Heart right ventricle (tissue), 16 donors: ENCODE results near the gene OXGR1. TPM values are rescaled to one million over a fixed set of nuclear protein-coding genes. Genes with fewer than 3 reads are reported as not detected.

Source experiments
- ATAC-seq, 8 donors: fragments of 200-7000 bp; cut with Tn5 transposase; one replicate each; pipeline ENCODE4 v1.9.1; 2020; ENCODE audit warnings: mild to moderate bottlenecking in 8 of 8, moderate library complexity in 8 of 8, moderate number of reproducible peaks in 1 of 8
- DNase-seq, 2 donors: peaks; one replicate each; pipeline ENCODE4 v3.0.0-alpha.2; 2020
- H3K27ac ChIP-seq, 10 donors: fragments of 200-600 bp; sonication (generic) in 2 of 10; one replicate each; pipeline versions ENCODE4 v1.5.0 to v1.8.0; 2020 to 2022; ENCODE audit warnings: mild to moderate bottlenecking in 3 of 10
- H3K27me3 ChIP-seq, 7 donors: fragments of 200-600 bp; one replicate each; pipeline ENCODE4 v1.8.0; 2021 to 2022; ENCODE audit warnings: mild to moderate bottlenecking in 2 of 7
- H3K36me3 ChIP-seq, 9 donors: fragments of 200-600 bp; sonication (generic) in 1 of 9; one replicate each; pipeline versions ENCODE4 v1.5.0 to v1.8.0; 2020 to 2022; ENCODE audit warnings: mild to moderate bottlenecking in 2 of 9
- H3K4me1 ChIP-seq, 9 donors: fragments of 200-600 bp; sonication (generic) in 1 of 9; one replicate each; pipeline versions ENCODE4 v1.5.0 to v1.8.0; 2020 to 2022; ENCODE audit warnings: mild to moderate bottlenecking in 4 of 9
- H3K4me3 ChIP-seq, 10 donors: fragments of 200-600 bp; sonication (generic) in 2 of 10; one replicate each; pipeline versions ENCODE4 v1.5.0 to v1.8.0; 2020 to 2022; ENCODE audit warnings: mild to moderate bottlenecking in 7 of 10, moderate library complexity in 2 of 10
- H3K9me3 ChIP-seq, 11 donors: fragments of 200-600 bp in 10 of 11; sonication (generic) in 2 of 11; one replicate each; pipeline versions ENCODE4 v1.5.0 to v1.8.0; 2013 to 2022; ENCODE audit warnings: mild to moderate bottlenecking in 2 of 11, control low read depth in 1 of 11, moderate library complexity in 1 of 11
- WGBS, 2 donors: extraction: QIAGEN DNeasy Blood & Tissue Kit; methylation state at CpG; one replicate each; pipeline ENCODE4 v1.1.7; 2013; ENCODE audit warnings: inconsistent platforms in 1 of 2; 5-methylcytosine and 5-hydroxymethylcytosine counted together
- intact Hi-C, 10 donors: fragments of 100-400 bp; cut with DNase I; formaldehyde crosslinking; loops; one replicate each; pipeline versions ENCODE4 v1.11.1 to v1.14.2; 2022
- polyA plus RNA-seq, 2 donors: library from polyadenylated mRNA; stranded (reverse); fragments of 200-250 nt; gene quantifications; one replicate each; pipeline ENCODE4 v1.2.3, GENCODE V29; 2013
- total RNA-seq, 10 donors: library from RNA; stranded (reverse); fragmentation: NEBNext Ultra II Directional in 3 of 10; extraction: Animal tissue kit (Norgen Biotek cat#: 25700) in 3 of 10; gene quantifications; one replicate each; pipeline versions ENCODE4 v1.2.1 to v1.2.4, GENCODE V29; 2021 to 2023
- TF ChIP-seq, protein P1 (sequence below), 9 donors: fragments of 200-600 bp; sonication (generic) in 2 of 9; IDR thresholded peaks; one replicate each; pipeline versions ENCODE4 v1.5.0 to v1.8.0; 2021 to 2022; ENCODE audit warnings: antibody characterized with exemption in 9 of 9, mild to moderate bottlenecking in 5 of 9, moderate library complexity in 1 of 9
- donor health status: Arrhythmogenic right ventricular cardiomyopathy.
- donor health status: ischemic (EF 13 %, LVEDD 7.1; RV severe dilation, severe dysfunction).
- donor health status: healthy with polysubstance abuse.
- donor health status: DM: no; HTN: yes; CAD: no.
- donor health status: DM: no; HTN: no; CAD: no.
- donor health status: ischemic (EF 25% LVEDD 6.9; RV normal size, moderate dysfunction).
- donor health status: ischemic (EF 25% LVEDD 5.7; RV mildly dilated, moderate dysfunction).
- donor health status: healthy.
- donor health status: DM: yes; HTN: yes; CAD: no.
- donor health status: Ischemic cardiomyopathy.
- donor health status: ischemic (EF 35%, LVEDD 5.7; RV mildly dilated, moderate dysfunction).
- donor health status: nonischemic (EF 11% LVEDD 7.7; RV severe dilation, severe dysfunction).
- donor health status: DM: yes; HTN: yes; CAD: no.
- donor health status: PGD.
- donor health status: ischemic (EF 29% LVEDD 5.4; RV normal size, mild dysfunction).
- donor health status: nonischemic (EF 23%, LVEDD 6.1; RV moderate dilation, normal function).

Gene OXGR1
- total and polyA plus RNA-seq, 12 donors, result 0.06 to 0.28 (median 0.21) TPM; not detected in 7

- Histone ChIP-seq H3K27me3 (peaks cover 0 to 4% (median 0%) of the 10 kb centered on the region in 7 donors), H3K4me3 (no peak overlapping the region), H3K4me1 (no peaks in the 10 kb centered on the region), H3K36me3 (no peaks in the 10 kb centered on the region), H3K27ac (no peak overlapping the region), H3K9me3 (no peaks in the 10 kb centered on the region)
- no peak for DNase-seq
- TF ChIP-seq, protein P1, sequence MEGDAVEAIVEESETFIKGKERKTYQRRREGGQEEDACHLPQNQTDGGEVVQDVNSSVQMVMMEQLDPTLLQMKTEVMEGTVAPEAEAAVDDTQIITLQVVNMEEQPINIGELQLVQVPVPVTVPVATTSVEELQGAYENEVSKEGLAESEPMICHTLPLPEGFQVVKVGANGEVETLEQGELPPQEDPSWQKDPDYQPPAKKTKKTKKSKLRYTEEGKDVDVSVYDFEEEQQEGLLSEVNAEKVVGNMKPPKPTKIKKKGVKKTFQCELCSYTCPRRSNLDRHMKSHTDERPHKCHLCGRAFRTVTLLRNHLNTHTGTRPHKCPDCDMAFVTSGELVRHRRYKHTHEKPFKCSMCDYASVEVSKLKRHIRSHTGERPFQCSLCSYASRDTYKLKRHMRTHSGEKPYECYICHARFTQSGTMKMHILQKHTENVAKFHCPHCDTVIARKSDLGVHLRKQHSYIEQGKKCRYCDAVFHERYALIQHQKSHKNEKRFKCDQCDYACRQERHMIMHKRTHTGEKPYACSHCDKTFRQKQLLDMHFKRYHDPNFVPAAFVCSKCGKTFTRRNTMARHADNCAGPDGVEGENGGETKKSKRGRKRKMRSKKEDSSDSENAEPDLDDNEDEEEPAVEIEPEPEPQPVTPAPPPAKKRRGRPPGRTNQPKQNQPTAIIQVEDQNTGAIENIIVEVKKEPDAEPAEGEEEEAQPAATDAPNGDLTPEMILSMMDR (IDR thresholded peaks at IDR 0.05), result no peak
- WGBS, 2 donors, result 65 to 66% methylated on average over 3 of the region's 3 CpGs
- ATAC-seq, result no peak
- intact Hi-C loops, result no loop called here
Observed at GRCh38 chr13:96935901-96936300, 58.4 kb downstream of the OXGR1 start.

Other genes with a start within 250 kb of the OXGR1 start
- gene MBNL2, start 227.9 kb upstream of the OXGR1 start, total RNA-seq, result 10 to 100 TPM; 59.7 to 95.0 (median 85.2) TPM
- 10 to 100 TPM; 17.2 to 18.7 TPM for gene MBNL2, start 227.9 kb upstream of the OXGR1 start, polyA plus RNA-seq